Measurements from ENCODE around the gene KNSTRN. TPM values are rescaled to one million over a fixed set of nuclear protein-coding genes. Genes with fewer than 3 reads are reported as not detected.

The KNSTRN gene
- total and polyA plus RNA-seq, 2 of the 4 experiments (the other 2 are of a cell fraction) = 33.1 to 73.5 TPM

DNA sequence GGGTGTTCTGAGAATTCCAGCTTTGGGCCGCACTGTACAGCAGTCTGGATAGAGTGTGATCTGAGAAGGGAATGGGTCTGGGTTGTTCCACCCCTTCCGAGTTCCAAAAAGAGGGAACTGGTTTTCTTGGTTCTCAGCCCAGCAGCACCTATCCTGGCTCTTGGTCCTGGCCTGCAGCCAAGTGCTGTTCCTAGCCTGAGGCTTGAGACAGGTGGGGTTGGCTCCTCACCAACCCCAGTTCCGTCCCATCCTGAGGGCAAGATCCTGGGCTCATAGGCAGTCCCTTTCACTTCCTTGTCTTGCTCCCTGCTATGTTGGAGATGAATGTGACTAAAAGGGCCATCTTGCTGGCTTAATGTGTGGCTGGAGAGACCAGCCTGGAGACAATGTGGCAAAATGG, 38.3 kb downstream of the KNSTRN start:
- no peak overlapping the region for H3K23ac ChIP-seq (ENCODE audit: low read depth, low read length)
- H3K18ac ChIP-seq (ENCODE audit: low read depth, low read length) = no peak overlapping the region
- WGBS, 2 experiments (ENCODE audit: extremely low coverage in 2 of 2, insufficient read length in 1 of 2) = no CpG with 5 or more reads among the region's 3 CpGs
- H3K36me3 ChIP-seq (ENCODE audit: control insufficient read depth, insufficient read depth, low read length) = peaks cover 14% of the 10 kb centered on the region
- H3K4ac ChIP-seq (ENCODE audit: low read depth, low read length) = no peak overlapping the region
- H3K4me3 ChIP-seq (ENCODE audit: insufficient read depth, low read depth, low read length) = no peak overlapping the region
- no peak overlapping the region for H2BK120ac ChIP-seq (ENCODE audit: low read depth, low read length)
- no peak overlapping the region for H3K9ac ChIP-seq (ENCODE audit: low read depth, low read length)
- no peaks in the 10 kb centered on the region for H3K4me1 ChIP-seq (ENCODE audit: control insufficient read depth, insufficient read depth, low read length)
- CTCF ChIA-PET = interaction anchor here (1.6 kb wide), 1 partner anchor 92 kb away, joined by 5 read pairs; no protein-coding TSS in a partner anchor
- no peak overlapping the region for H3K14ac ChIP-seq (replicated peaks; ENCODE audit: low read depth, low read length)
- ATAC-seq (ENCODE audit: low read depth) (no peak), DNase-seq (no peak)
- H2BK20ac ChIP-seq (ENCODE audit: low read depth, low read length) = no peak overlapping the region
- H3K27me3 ChIP-seq (ENCODE audit: control insufficient read depth, insufficient read depth, low read length) = no peaks in the 10 kb centered on the region; the same call in 1 of the 2 replicates
- in situ Hi-C loops (cut with MboI; ENCODE audit: low sequenced_read_pairs) = loop anchor here (5.0 to 10.0 kb wide), 3 partner anchors 98 to 376 kb away; partner anchors contain the start of gene INAFM2
- H4K5ac ChIP-seq (ENCODE audit: low read depth, low read length) = no peak overlapping the region
- H4K20me1 ChIP-seq (ENCODE audit: insufficient read depth, low read length) = peaks cover 3% of the 10 kb centered on the region; the same call in 1 of the 2 replicates
- no peak overlapping the region for H2BK15ac ChIP-seq (ENCODE audit: low read depth, low read length)
- H3K56ac ChIP-seq (ENCODE audit: extremely low read depth, insufficient read depth, low read length) = no peak overlapping the region
- H3K27ac ChIP-seq (ENCODE audit: insufficient read depth, low read length) = no peak overlapping the region
- no peaks in the 10 kb centered on the region for H3K9me3 ChIP-seq (ENCODE audit: control insufficient read depth, insufficient read depth, low read length)
- intact Hi-C loops (cut with micrococcal nuclease) = loop anchor here (1.0 kb wide), 2 partner anchors 80 to 141 kb away; partner anchors contain the start of gene CCDC9B
- no TSS peak for BruUV-seq (replicated peaks)
- H2AFZ ChIP-seq (replicated peaks; ENCODE audit: low read length, poor library complexity) = no peak overlapping the region
- POLR2A ChIA-PET (ENCODE audit: unreplicated experiment) = no interaction called here
- H4K8ac ChIP-seq (ENCODE audit: low read depth in 2 of 2, low read length in 2 of 2) = no peak overlapping the region
- H3K79me1 ChIP-seq (ENCODE audit: low read depth in 1 of 2, low read length in 2 of 2) = no peaks in the 10 kb centered on the region
- H2AK5ac ChIP-seq (ENCODE audit: low read depth, low read length) = no peak overlapping the region
- no peak overlapping the region for H2AK9ac ChIP-seq (replicated peaks; ENCODE audit: low read depth, low read length, poor library complexity)
- no peak overlapping the region for H4K91ac ChIP-seq (ENCODE audit: insufficient read depth, low read depth, low read length)
- dilution Hi-C loops (cut with HindIII; ENCODE audit: low sequenced_read_pairs, unreplicated experiment) = no loop called here
- no peak overlapping the region for H3K4me2 ChIP-seq (ENCODE audit: low read depth, low read length)
- no peaks in the 10 kb centered on the region for H3K9me1 ChIP-seq (ENCODE audit: insufficient read depth, low read length)
- no peak overlapping the region for H2BK5ac ChIP-seq (ENCODE audit: low read depth, low read length, poor library complexity, severe bottlenecking)
- TF ChIP-seq FOS (IDR thresholded peaks at IDR 0.05; ENCODE audit: low read depth, low read length) (no peak), RAD21 (IDR thresholded peaks at IDR 0.05; ENCODE audit: low read length) (no peak), POLR2A (IDR thresholded peaks at IDR 0.05; ENCODE audit: low read depth, low read length) (no peak), RCOR1 (IDR thresholded peaks at IDR 0.05; ENCODE audit: insufficient replicate concordance, low read length) (no peak), BHLHE40 (IDR thresholded peaks at IDR 0.05; ENCODE audit: low read depth, low read length) (no peak), MXI1 (IDR thresholded peaks at IDR 0.05; ENCODE audit: borderline replicate concordance, low read depth, low read length) (no peak), CHD1 (IDR thresholded peaks at IDR 0.05; ENCODE audit: low read depth, low read length) (no peak), SMC3 (IDR thresholded peaks at IDR 0.05; ENCODE audit: low read depth, low read length) (no peak), MAFK (IDR thresholded peaks at IDR 0.05; ENCODE audit: low read depth, low read length) (no peak), MAZ (IDR thresholded peaks at IDR 0.05; ENCODE audit: borderline replicate concordance, low read depth, low read length) (no peak), RFX5 (IDR thresholded peaks at IDR 0.05; ENCODE audit: low read depth, low read length) (no peak), NFE2L2 (IDR thresholded peaks at IDR 0.05; ENCODE audit: low read depth, low read length) (no peak), CEBPB (IDR thresholded peaks at IDR 0.05; ENCODE audit: low read depth, low read length) (no peak)
- TF ChIP-seq, protein P1, sequence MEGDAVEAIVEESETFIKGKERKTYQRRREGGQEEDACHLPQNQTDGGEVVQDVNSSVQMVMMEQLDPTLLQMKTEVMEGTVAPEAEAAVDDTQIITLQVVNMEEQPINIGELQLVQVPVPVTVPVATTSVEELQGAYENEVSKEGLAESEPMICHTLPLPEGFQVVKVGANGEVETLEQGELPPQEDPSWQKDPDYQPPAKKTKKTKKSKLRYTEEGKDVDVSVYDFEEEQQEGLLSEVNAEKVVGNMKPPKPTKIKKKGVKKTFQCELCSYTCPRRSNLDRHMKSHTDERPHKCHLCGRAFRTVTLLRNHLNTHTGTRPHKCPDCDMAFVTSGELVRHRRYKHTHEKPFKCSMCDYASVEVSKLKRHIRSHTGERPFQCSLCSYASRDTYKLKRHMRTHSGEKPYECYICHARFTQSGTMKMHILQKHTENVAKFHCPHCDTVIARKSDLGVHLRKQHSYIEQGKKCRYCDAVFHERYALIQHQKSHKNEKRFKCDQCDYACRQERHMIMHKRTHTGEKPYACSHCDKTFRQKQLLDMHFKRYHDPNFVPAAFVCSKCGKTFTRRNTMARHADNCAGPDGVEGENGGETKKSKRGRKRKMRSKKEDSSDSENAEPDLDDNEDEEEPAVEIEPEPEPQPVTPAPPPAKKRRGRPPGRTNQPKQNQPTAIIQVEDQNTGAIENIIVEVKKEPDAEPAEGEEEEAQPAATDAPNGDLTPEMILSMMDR (conservative IDR thresholded peaks at IDR 0.05; ENCODE audit: low read depth, low read length) = no peak
- TF ChIP-seq, protein P2, sequence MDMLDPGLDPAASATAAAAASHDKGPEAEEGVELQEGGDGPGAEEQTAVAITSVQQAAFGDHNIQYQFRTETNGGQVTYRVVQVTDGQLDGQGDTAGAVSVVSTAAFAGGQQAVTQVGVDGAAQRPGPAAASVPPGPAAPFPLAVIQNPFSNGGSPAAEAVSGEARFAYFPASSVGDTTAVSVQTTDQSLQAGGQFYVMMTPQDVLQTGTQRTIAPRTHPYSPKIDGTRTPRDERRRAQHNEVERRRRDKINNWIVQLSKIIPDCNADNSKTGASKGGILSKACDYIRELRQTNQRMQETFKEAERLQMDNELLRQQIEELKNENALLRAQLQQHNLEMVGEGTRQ (IDR thresholded peaks at IDR 0.05; ENCODE audit: low read depth, low read length) = no peak
- TF ChIP-seq, protein P3, sequence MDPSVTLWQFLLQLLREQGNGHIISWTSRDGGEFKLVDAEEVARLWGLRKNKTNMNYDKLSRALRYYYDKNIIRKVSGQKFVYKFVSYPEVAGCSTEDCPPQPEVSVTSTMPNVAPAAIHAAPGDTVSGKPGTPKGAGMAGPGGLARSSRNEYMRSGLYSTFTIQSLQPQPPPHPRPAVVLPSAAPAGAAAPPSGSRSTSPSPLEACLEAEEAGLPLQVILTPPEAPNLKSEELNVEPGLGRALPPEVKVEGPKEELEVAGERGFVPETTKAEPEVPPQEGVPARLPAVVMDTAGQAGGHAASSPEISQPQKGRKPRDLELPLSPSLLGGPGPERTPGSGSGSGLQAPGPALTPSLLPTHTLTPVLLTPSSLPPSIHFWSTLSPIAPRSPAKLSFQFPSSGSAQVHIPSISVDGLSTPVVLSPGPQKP (IDR thresholded peaks at IDR 0.05; ENCODE audit: borderline replicate concordance, low read depth, low read length) = no peak
